K562 (cell line): ENCODE measurements around the gene JUNB. TPM values are rescaled to one million over a fixed set of nuclear protein-coding genes. Genes with fewer than 3 reads are reported as not detected.
A peak's percentile ranks its signal among the peaks of the same experiment; 100 is the strongest.

ENCODE experiments used
- CREB3 ChIP-seq: fragments of 450-650 bp; conservative IDR thresholded peaks from 2 replicates; pipeline ENCODE4 v1.6.1; 2016; ENCODE audit warnings: missing genetic modification characterization, low read depth, mild to moderate bottlenecking, missing compliant biosample characterization, moderate library complexity
- EZH2 ChIP-seq: IDR thresholded peaks from 2 replicates; pipeline ENCODE4 v1.6.1; 2012; ENCODE audit warnings: low read depth, mild to moderate bottlenecking, inconsistent platforms, low read length, borderline replicate concordance
- FOXM1 ChIP-seq, 2 experiments: fragments of 450-650 bp in 1 of 2; sonication (generic) in 1 of 2; formaldehyde crosslinking in 1 of 2; IDR thresholded peaks; 2 replicates each; pipeline versions ENCODE4 v1.6.1 to v1.9.0; 2017 to 2022; ENCODE audit warnings: low read depth in 2 of 2, mild to moderate bottlenecking in 2 of 2, missing genetic modification reagents in 1 of 2, moderate library complexity in 1 of 2
- MCM3 ChIP-seq: fragments of 450-650 bp; IDR thresholded peaks from 2 replicates; pipeline ENCODE4 v1.6.1; 2016
- MEF2D ChIP-seq: conservative IDR thresholded peaks from 2 replicates; pipeline ENCODE4 v1.6.1; 2016; ENCODE audit warnings: low read depth, missing genetic modification characterization, missing compliant biosample characterization
- MEIS2 ChIP-seq: fragments of 450-650 bp; IDR thresholded peaks from 2 replicates; pipeline ENCODE4 v1.6.1; 2014; ENCODE audit warnings: mild to moderate bottlenecking; ENCODE audit not compliant: partially characterized antibody
- NCOR1 ChIP-seq: fragments of 450-650 bp; IDR thresholded peaks from 2 replicates; pipeline ENCODE4 v1.6.1; 2016; ENCODE audit warnings: mild to moderate bottlenecking, moderate library complexity
- PCBP1 ChIP-seq: fragments of 200-400 bp; formaldehyde crosslinking; IDR thresholded peaks from 2 replicates; pipeline ENCODE4 v1.6.1; 2018; ENCODE audit warnings: mild to moderate bottlenecking, low read depth, low read length; ENCODE audit not compliant: poor library complexity, severe bottlenecking
- RBM34 ChIP-seq: fragments of 200-400 bp; formaldehyde crosslinking; IDR thresholded peaks from 2 replicates; pipeline ENCODE4 v1.6.1; 2018; ENCODE audit warnings: low read length, borderline replicate concordance; ENCODE audit not compliant: insufficient read depth
- SLC30A9 ChIP-seq: fragments of 250-450 bp; sonication (Bioruptor Pico); IDR thresholded peaks from 2 replicates; pipeline ENCODE4 v1.8.0; 2022; ENCODE audit warnings: mild to moderate bottlenecking, moderate library complexity
- SRSF9 ChIP-seq: fragments of 200-400 bp; formaldehyde crosslinking; IDR thresholded peaks from 2 replicates; pipeline ENCODE4 v1.6.1; 2017; ENCODE audit warnings: low read depth, low read length, borderline replicate concordance
- TFE3 ChIP-seq: fragments of 450-650 bp; formaldehyde crosslinking; IDR thresholded peaks from 2 replicates; pipeline ENCODE4 v1.4.0; 2020; ENCODE audit warnings: mild to moderate bottlenecking, mixed read lengths
- XRCC5 ChIP-seq: fragments of 200-400 bp; formaldehyde crosslinking; IDR thresholded peaks from 2 replicates; pipeline ENCODE4 v1.6.1; 2017; ENCODE audit warnings: low read depth, mild to moderate bottlenecking, low read length
- YY1 ChIP-seq, 3 experiments: IDR thresholded peaks; 2 replicates each; pipeline ENCODE4 v1.6.1; 2011; ENCODE audit warnings: low read length in 2 of 3, mild to moderate bottlenecking in 2 of 3, moderate library complexity in 2 of 3, borderline replicate concordance in 1 of 3, control low read depth in 1 of 3, low read depth in 1 of 3; ENCODE audit not compliant: insufficient read depth in 3 of 3, insufficient replicate concordance in 2 of 3, control insufficient read depth in 1 of 3, insufficient read length in 1 of 3; ENCODE audit errors: extremely low read depth in 1 of 3
- ZBED1 ChIP-seq: IDR thresholded peaks from 2 replicates; pipeline ENCODE4 v1.6.1; 2014
- ZNF217 ChIP-seq: sonication (generic); formaldehyde crosslinking; IDR thresholded peaks from 2 replicates; pipeline ENCODE4 v1.8.0; 2022; ENCODE audit warnings: mild to moderate bottlenecking, missing genetic modification reagents
- ZNF253 ChIP-seq: fragments of 250-450 bp; sonication (Bioruptor Pico); conservative IDR thresholded peaks from 2 replicates; pipeline ENCODE4 v1.6.1; 2021; ENCODE audit warnings: mild to moderate bottlenecking
- polyA plus RNA-seq, 8 experiments: library from polyadenylated mRNA; depleted of rRNA in 4 of 8; stranded (reverse) in 5 of 8; unstranded in 3 of 8; fragments of >200 nt; fragmentation: Nextera tagmentation in 2 of 8; fragmentation: Illumina TruSeq in 1 of 8; extraction: Ambion mirVana in 2 of 8; extraction: Trizol in 1 of 8; gene quantifications; 2 replicates each; pipeline versions ENCODE4 v1.2.1 to v1.2.3, GENCODE V29; 2011 to 2014; ENCODE audit warnings: inconsistent platforms in 1 of 8, missing spikeins in 1 of 8
- total RNA-seq, 7 experiments: library from RNA; depleted of rRNA in 6 of 7; stranded (reverse); fragments of >200 nt in 6 of 7; fragmentation: Illumina TruSeq in 2 of 7; extraction: Trizol in 2 of 7; gene quantifications; 2 replicates each; pipeline versions ENCODE4 v1.2.1 to v1.2.3, GENCODE V29; 2011 to 2021; ENCODE audit warnings: low replicate concordance in 1 of 7
- TF ChIP-seq, protein P1 (sequence below): sonication (generic); formaldehyde crosslinking; IDR thresholded peaks from 2 replicates; pipeline ENCODE4 v1.8.0; 2022; ENCODE audit warnings: mild to moderate bottlenecking, missing genetic modification reagents
- TF ChIP-seq, protein P2 (sequence below): fragments of 150-350 bp; IDR thresholded peaks from 2 replicates; pipeline ENCODE4 v1.6.1; 2014; ENCODE audit warnings: low read depth, mild to moderate bottlenecking, low read length, borderline replicate concordance

Gene JUNB
- total and polyA plus RNA-seq, 9 of the 15 experiments (the other 6 are each of a cell fraction or from before 2014, with no cell fraction given) = 0.23 to 88.1 (median 13.1) TPM

- TF ChIP-seq YY1 (IDR thresholded peaks at IDR 0.05; ENCODE audit: borderline replicate concordance in 1 of 3, control insufficient read depth in 1 of 3, extremely low read depth in 1 of 3, insufficient read depth in 3 of 3, insufficient read length in 1 of 3, insufficient replicate concordance in 2 of 3, low read depth in 1 of 3, low read length in 2 of 3) (peak; percentile 61 to 95 (median 91)), TFE3 (CRISPR knock-in tag) (no peak), PCBP1 (no peak), SLC30A9 (no peak), MEF2D (no peak), CREB3 (tag) (no peak), MCM3 (no peak), FOXM1 (IDR thresholded peaks at IDR 0.05; ENCODE audit: low read depth) (no peak), FOXM1 (CRISPR knock-in tag; IDR thresholded peaks at IDR 0.05; ENCODE audit: low read depth) (no peak), SRSF9 (no peak), ZNF253 (CRISPR knock-in tag) (no peak), RBM34 (no peak), XRCC5 (peak; percentile 40), ZBED1 (no peak), EZH2 (no peak), ZNF217 (no peak), MEIS2 (no peak), NCOR1 (no peak)
- TF ChIP-seq, protein P1, sequence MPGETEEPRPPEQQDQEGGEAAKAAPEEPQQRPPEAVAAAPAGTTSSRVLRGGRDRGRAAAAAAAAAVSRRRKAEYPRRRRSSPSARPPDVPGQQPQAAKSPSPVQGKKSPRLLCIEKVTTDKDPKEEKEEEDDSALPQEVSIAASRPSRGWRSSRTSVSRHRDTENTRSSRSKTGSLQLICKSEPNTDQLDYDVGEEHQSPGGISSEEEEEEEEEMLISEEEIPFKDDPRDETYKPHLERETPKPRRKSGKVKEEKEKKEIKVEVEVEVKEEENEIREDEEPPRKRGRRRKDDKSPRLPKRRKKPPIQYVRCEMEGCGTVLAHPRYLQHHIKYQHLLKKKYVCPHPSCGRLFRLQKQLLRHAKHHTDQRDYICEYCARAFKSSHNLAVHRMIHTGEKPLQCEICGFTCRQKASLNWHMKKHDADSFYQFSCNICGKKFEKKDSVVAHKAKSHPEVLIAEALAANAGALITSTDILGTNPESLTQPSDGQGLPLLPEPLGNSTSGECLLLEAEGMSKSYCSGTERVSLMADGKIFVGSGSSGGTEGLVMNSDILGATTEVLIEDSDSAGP (CRISPR knock-in tag) = no peak
- TF ChIP-seq, protein P2, sequence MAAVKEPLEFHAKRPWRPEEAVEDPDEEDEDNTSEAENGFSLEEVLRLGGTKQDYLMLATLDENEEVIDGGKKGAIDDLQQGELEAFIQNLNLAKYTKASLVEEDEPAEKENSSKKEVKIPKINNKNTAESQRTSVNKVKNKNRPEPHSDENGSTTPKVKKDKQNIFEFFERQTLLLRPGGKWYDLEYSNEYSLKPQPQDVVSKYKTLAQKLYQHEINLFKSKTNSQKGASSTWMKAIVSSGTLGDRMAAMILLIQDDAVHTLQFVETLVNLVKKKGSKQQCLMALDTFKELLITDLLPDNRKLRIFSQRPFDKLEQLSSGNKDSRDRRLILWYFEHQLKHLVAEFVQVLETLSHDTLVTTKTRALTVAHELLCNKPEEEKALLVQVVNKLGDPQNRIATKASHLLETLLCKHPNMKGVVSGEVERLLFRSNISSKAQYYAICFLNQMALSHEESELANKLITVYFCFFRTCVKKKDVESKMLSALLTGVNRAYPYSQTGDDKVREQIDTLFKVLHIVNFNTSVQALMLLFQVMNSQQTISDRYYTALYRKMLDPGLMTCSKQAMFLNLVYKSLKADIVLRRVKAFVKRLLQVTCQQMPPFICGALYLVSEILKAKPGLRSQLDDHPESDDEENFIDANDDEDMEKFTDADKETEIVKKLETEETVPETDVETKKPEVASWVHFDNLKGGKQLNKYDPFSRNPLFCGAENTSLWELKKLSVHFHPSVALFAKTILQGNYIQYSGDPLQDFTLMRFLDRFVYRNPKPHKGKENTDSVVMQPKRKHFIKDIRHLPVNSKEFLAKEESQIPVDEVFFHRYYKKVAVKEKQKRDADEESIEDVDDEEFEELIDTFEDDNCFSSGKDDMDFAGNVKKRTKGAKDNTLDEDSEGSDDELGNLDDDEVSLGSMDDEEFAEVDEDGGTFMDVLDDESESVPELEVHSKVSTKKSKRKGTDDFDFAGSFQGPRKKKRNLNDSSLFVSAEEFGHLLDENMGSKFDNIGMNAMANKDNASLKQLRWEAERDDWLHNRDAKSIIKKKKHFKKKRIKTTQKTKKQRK = no peak
Observed at GRCh38 chr19:12806242-12807081, 15.2 kb downstream of the JUNB start, which contains the start of gene RNASEH2A (continued).
